ENCODE measurements around the gene UPK1A.

GRCh38 chr19:35655600-35655999 is 10.7 kb upstream of the UPK1A start:
- TF ChIP-seq MTA3 (IDR thresholded peaks at IDR 0.05; ENCODE audit: borderline replicate concordance) (no peak), ZNF197 (CRISPR knock-in tag; IDR thresholded peaks at IDR 0.05; ENCODE audit: low read depth) (no peak), ZNF785 (CRISPR knock-in tag; IDR thresholded peaks at IDR 0.05) (no peak), NR0B1 (IDR thresholded peaks at IDR 0.05; ENCODE audit: partially characterized antibody) (no peak), MED1 (CRISPR knock-in tag; IDR thresholded peaks at IDR 0.05; ENCODE audit: borderline replicate concordance) (no peak), CTCF (IDR thresholded peaks at IDR 0.05 in 2 of 3, conservative IDR thresholded peaks at IDR 0.05 in 1 of 3; ENCODE audit: insufficient read depth in 2 of 3, low read depth in 1 of 3, low read length in 3 of 3) (no peak), ARHGAP35 (IDR thresholded peaks at IDR 0.05; ENCODE audit: partially characterized antibody) (no peak), TRIM24 (IDR thresholded peaks at IDR 0.05) (no peak), RAD21 (CRISPR knock-in tag; conservative IDR thresholded peaks at IDR 0.05 in 1 of 2, IDR thresholded peaks at IDR 0.05 in 1 of 2) (no peak)

All from K562 (cell line).